HCT116 (cell line): Measurements from ENCODE around the gene LKAAEAR1. TPM values are rescaled to one million over a fixed set of nuclear protein-coding genes. Genes with fewer than 3 reads are reported as not detected.

Experiments
- ATAC-seq: fragments of 200-7000 bp; cut with Tn5 transposase; 2 replicates; pipeline ENCODE4 v1.9.1; 2020; ENCODE audit warnings: mild to moderate bottlenecking, moderate library complexity
- BruUV-seq: library from RNA; stranded (reverse); fragments of 400-500 nt; replicated peaks from 2 replicates; lab custom pipeline; 2021; lab: Mats Ljungman, UMichigan
- CTCF ChIA-PET: fragments of 300-600 bp; sonication (Branson Sonifier 250); formaldehyde crosslinking; loops from one replicate; lab custom pipeline; 2021; ENCODE audit warnings: antibody characterized with exemption; lab: Charles Lee
- POLR2A ChIA-PET: fragments of 300-600, 350-600 bp; sonication (Branson Sonifier 250); formaldehyde crosslinking; loops from one replicate; lab custom pipeline; 2021; ENCODE audit warnings: antibody characterized with exemption; lab: Charles Lee
- RAD21 ChIA-PET, 2 experiments: fragments of 300-600 bp; sonication (Branson Sonifier 250); formaldehyde crosslinking; loops; one replicate each; lab custom pipeline; 2023; ENCODE audit warnings: low total read pairs in 2 of 2; ENCODE audit not compliant: uncharacterized antibody in 2 of 2, unreplicated experiment in 2 of 2, low non-redundant PET in 1 of 2; lab: Charles Lee
- DNase-seq: peaks from one replicate; pipeline ENCODE4 v3.0.0-alpha.2; 2010; ENCODE audit warnings: low read depth, low spot score
- H2AFZ ChIP-seq: fragments of 200-600 bp; shearing (Covaris generic), sonication (generic); 2 replicates; pipeline ENCODE4 v1.6.1; 2017; ENCODE audit warnings: low read depth, mixed run types, mixed read lengths, antibody characterized with exemption, low read length; ENCODE audit not compliant: poor library complexity, severe bottlenecking
- H3K27ac ChIP-seq: 2 replicates; pipeline ENCODE4 v1.5.1; 2012; ENCODE audit warnings: low read depth, low read length
- H3K27me3 ChIP-seq: fragments of 200-600 bp; sonication (generic); 2 replicates; pipeline ENCODE4 v1.6.1; 2016; ENCODE audit warnings: mixed run types, low read length, mixed read lengths; ENCODE audit not compliant: insufficient read depth
- H3K36me3 ChIP-seq, 2 experiments: fragments of 200-500 bp in 1 of 2; fragments of 200-600 bp in 1 of 2; sonication (Bioruptor generic) in 1 of 2; sonication (generic) in 1 of 2; 2 replicates each; pipeline versions ENCODE4 v1.5.1 to v1.6.1; 2014 to 2016; ENCODE audit warnings: low read length in 2 of 2, inconsistent platforms in 1 of 2, mixed read lengths in 1 of 2, mixed run types in 1 of 2; ENCODE audit not compliant: insufficient read depth in 2 of 2, control insufficient read depth in 1 of 2
- H3K4me1 ChIP-seq, 2 experiments: fragments of 200-600 bp in 1 of 2; sonication (generic) in 1 of 2; 2 replicates each; pipeline versions ENCODE4 v1.5.1 to v1.6.1; 2012 to 2017; ENCODE audit warnings: low read length in 2 of 2, inconsistent platforms in 1 of 2, mild to moderate bottlenecking in 1 of 2, mixed read lengths in 1 of 2, mixed run types in 1 of 2, moderate library complexity in 1 of 2; ENCODE audit not compliant: insufficient read depth in 2 of 2, control insufficient read depth in 1 of 2
- H3K4me2 ChIP-seq: fragments of 200-600 bp; sonication (generic); 2 replicates; pipeline ENCODE4 v1.6.1; 2017; ENCODE audit warnings: mixed run types, low read length, mixed read lengths
- H3K4me3 ChIP-seq, 2 experiments: fragments of 200-600 bp in 1 of 2; sonication (generic) in 1 of 2; replicated peaks in 1 of 2; 2 replicates each; pipeline ENCODE4 v1.5.1; 2011 to 2016; ENCODE audit warnings: low read length in 2 of 2, control low read depth in 1 of 2, low read depth in 1 of 2, mild to moderate bottlenecking in 1 of 2, mixed read lengths in 1 of 2, mixed run types in 1 of 2
- H3K79me2 ChIP-seq: fragments of 200-600 bp; sonication (generic); 2 replicates; pipeline ENCODE4 v1.6.1; 2017; ENCODE audit warnings: mild to moderate bottlenecking, mixed run types, low read length, moderate library complexity, mixed read lengths; ENCODE audit not compliant: insufficient read depth
- H3K9ac ChIP-seq: fragments of 200-600 bp; sonication (generic); 2 replicates; pipeline ENCODE4 v1.6.1; 2016; ENCODE audit warnings: low read length, mixed read lengths
- H3K9me2 ChIP-seq: fragments of 200-600 bp; sonication (generic), shearing (Covaris generic); 2 replicates; pipeline ENCODE4 v1.6.1; 2017; ENCODE audit warnings: mixed run types, mild to moderate bottlenecking, moderate library complexity; ENCODE audit not compliant: insufficient read depth
- H3K9me3 ChIP-seq, 2 experiments: fragments of 200-500 bp in 1 of 2; fragments of 200-600 bp in 1 of 2; sonication (Bioruptor generic) in 1 of 2; sonication (generic) in 1 of 2; 2 replicates each; pipeline ENCODE4 v1.6.1; 2014 to 2017; ENCODE audit warnings: low read length in 2 of 2, mixed read lengths in 2 of 2, inconsistent platforms in 1 of 2, low read depth in 1 of 2, mild to moderate bottlenecking in 1 of 2, mixed run types in 1 of 2, moderate library complexity in 1 of 2; ENCODE audit not compliant: control insufficient read depth in 1 of 2, insufficient read depth in 1 of 2
- H4K20me1 ChIP-seq: fragments of 200-600 bp; sonication (generic), shearing (Covaris generic); 2 replicates; pipeline ENCODE4 v1.6.1; 2017; ENCODE audit warnings: mixed run types, mild to moderate bottlenecking, moderate library complexity; ENCODE audit not compliant: insufficient read depth
- CBX3 ChIP-seq: IDR thresholded peaks from 2 replicates; pipeline ENCODE4 v1.6.1; 2012; ENCODE audit warnings: low read depth
- JUND ChIP-seq: IDR thresholded peaks from 2 replicates; pipeline ENCODE4 v1.6.1; 2012
- REST ChIP-seq: IDR thresholded peaks from 2 replicates; pipeline ENCODE4 v1.6.1; 2012; ENCODE audit warnings: low read depth
- SRF ChIP-seq: IDR thresholded peaks from 2 replicates; pipeline ENCODE4 v1.6.1; 2012; ENCODE audit warnings: low read depth
- TCF7L2 ChIP-seq: IDR thresholded peaks from 2 replicates; pipeline ENCODE4 v1.7.0; 2011; ENCODE audit warnings: borderline replicate concordance, inconsistent platforms; ENCODE audit not compliant: insufficient read depth, insufficient read length; ENCODE audit errors: extremely low read depth
- YY1 ChIP-seq: IDR thresholded peaks from 2 replicates; pipeline ENCODE4 v1.6.1; 2011; ENCODE audit warnings: low read length, low read depth, moderate library complexity, mild to moderate bottlenecking; ENCODE audit not compliant: insufficient replicate concordance; ENCODE audit errors: extremely low read depth
- ZBTB33 ChIP-seq: IDR thresholded peaks from 2 replicates; pipeline ENCODE4 v1.6.1; 2011; ENCODE audit warnings: mild to moderate bottlenecking, low read length, moderate library complexity; ENCODE audit not compliant: insufficient replicate concordance; ENCODE audit errors: extremely low read depth
- ZFX ChIP-seq: fragments of 450-650 bp; IDR thresholded peaks from 2 replicates; pipeline ENCODE4 v1.6.1; 2017
- intact Hi-C: fragments of 100-400 bp; cut with micrococcal nuclease; formaldehyde crosslinking; loops from 2 replicates; pipeline ENCODE4 v1.10.0; 2022
- total RNA-seq: library from RNA; stranded (reverse); gene quantifications from one replicate; pipeline ENCODE4 v1.2.1, GENCODE V29; 2021; ENCODE audit not compliant: unreplicated experiment

The LKAAEAR1 gene
- total RNA-seq, 1 experiment from 2014 or later = not detected

- no peak for DNase-seq
- no peak for ATAC-seq
- RAD21 ChIA-PET = no interaction called here
- H3K9me3 ChIP-seq = no peaks in the 10 kb centered on the region
- peak overlapping the region; percentile 87 for H3K9ac ChIP-seq
- intact Hi-C loops = no loop called here
- H3K79me2 ChIP-seq = peaks cover 9% of the 10 kb centered on the region; the same call in 1 of the 2 replicates
- CTCF ChIA-PET = interaction anchor here (1.5 kb wide), 1 partner anchor 10 kb away, joined by 3 read pairs; no protein-coding TSS in a partner anchor
- POLR2A ChIA-PET = no interaction called here
- no peaks in the 10 kb centered on the region for H3K36me3 ChIP-seq
- no TSS peak for BruUV-seq
- H3K4me3 ChIP-seq = peak overlapping the region; percentile 79 to 96
- no peaks in the 10 kb centered on the region for H3K9me2 ChIP-seq
- no peaks in the 10 kb centered on the region for H4K20me1 ChIP-seq
- peak overlapping the region; percentile 99 for H3K4me2 ChIP-seq
- peak overlapping the region; percentile 61 for H3K27ac ChIP-seq
- H2AFZ ChIP-seq = no peak overlapping the region
- peaks cover 14 to 21% of the 10 kb centered on the region in 2 experiments for H3K4me1 ChIP-seq
- H3K27me3 ChIP-seq = no peaks in the 10 kb centered on the region
- no peak for TF ChIP-seq JUND
- no peak for TF ChIP-seq REST
- no peak for TF ChIP-seq CBX3
Observed at GRCh38 chr20:64078934-64079272, 5.3 kb downstream of the LKAAEAR1 start.

- no peaks in the 10 kb centered on the region for H3K9me3 ChIP-seq
- H4K20me1 ChIP-seq = no peaks in the 10 kb centered on the region
- H3K27ac ChIP-seq = peak overlapping the region; percentile 61; the same call in 1 of the 2 replicates
- H3K36me3 ChIP-seq = no peaks in the 10 kb centered on the region
- H3K79me2 ChIP-seq = peaks cover 9% of the 10 kb centered on the region; the same call in 1 of the 2 replicates
- peak overlapping the region; percentile 99 for H3K4me2 ChIP-seq
- no peak for DNase-seq
- CTCF ChIA-PET = no interaction called here
- no peak for ATAC-seq
- no peaks in the 10 kb centered on the region for H3K27me3 ChIP-seq
- no TSS peak for BruUV-seq
- H3K4me1 ChIP-seq = peaks cover 11 to 17% of the 10 kb centered on the region in 2 experiments
- H3K9ac ChIP-seq = peak overlapping the region; percentile 87
- H3K4me3 ChIP-seq = peak overlapping the region; percentile 79 to 96
- no peaks in the 10 kb centered on the region for H3K9me2 ChIP-seq
- intact Hi-C loops = no loop called here
- H2AFZ ChIP-seq = no peak overlapping the region
- POLR2A ChIA-PET = no interaction called here
- RAD21 ChIA-PET = no interaction called here
- TF ChIP-seq ZBTB33 = no peak
- TF ChIP-seq SRF = no peak
- no peak for TF ChIP-seq REST
- no peak for TF ChIP-seq YY1
- no peak for TF ChIP-seq TCF7L2
- no peak for TF ChIP-seq ZFX
Observed at GRCh38 chr20:64077876-64078551, 6.2 kb downstream of the LKAAEAR1 start.
